A549 (cell line): ENCODE measurements around the gene CCDC43. TPM values are rescaled to one million over a fixed set of nuclear protein-coding genes. Genes with fewer than 3 reads are reported as not detected.

Experiments
- ATAC-seq, 2 experiments: fragments of 200-7000 bp in 1 of 2; fragments of >200 bp in 1 of 2; cut with Nextera tagmentation in 1 of 2; cut with Tn5 transposase in 1 of 2; 3 replicates each; pipeline versions ENCODE4 v1.8.0 to v1.9.1; 2018 to 2020; ENCODE audit warnings: mild to moderate bottlenecking in 1 of 2, moderate library complexity in 1 of 2
- CTCF ChIA-PET: fragments of 300-600 bp; sonication (Branson Sonifier 250); formaldehyde crosslinking; extraction: SDS; loops from one replicate; lab custom pipeline; 2021; ENCODE audit warnings: antibody characterized with exemption, inconsistent platforms; lab: Yijun Ruan, JAX
- POLR2A ChIA-PET: fragments of 350-600 bp; formaldehyde crosslinking; extraction: SDS; loops from one replicate; lab custom pipeline; 2021; ENCODE audit warnings: antibody characterized with exemption, inconsistent platforms; lab: Yijun Ruan, JAX
- DNase-seq, 2 experiments: peaks; one replicate each; pipeline versions ENCODE4 v3.0.0 to v3.0.0-alpha.2; 2011 to 2016; ENCODE audit warnings: low read depth in 1 of 2, low spot score in 1 of 2
- FAIRE-seq: peaks from 2 replicates; lab custom pipeline; 2011; peaks lifted over from hg19 to GRCh38; lab: Jason Lieb, UNC
- H3K27ac ChIP-seq, 2 experiments: fragments of >200 bp; sonication (Bioruptor Twin); formaldehyde crosslinking; 3 replicates each; pipeline ENCODE4 v1.5.1; 2016 to 2017
- H3K4me1 ChIP-seq: fragments of >200 bp; sonication (Bioruptor Twin); formaldehyde crosslinking; 3 replicates; pipeline ENCODE4 v1.6.1; 2016
- H3K4me2 ChIP-seq: fragments of >200 bp; sonication (Bioruptor Twin); formaldehyde crosslinking; 3 replicates; pipeline ENCODE4 v1.6.1; 2016
- H3K4me3 ChIP-seq: fragments of >200 bp; sonication (Bioruptor Twin); formaldehyde crosslinking; 3 replicates; pipeline ENCODE4 v1.5.1; 2016
- H3K9me3 ChIP-seq: fragments of >200 bp; sonication (Bioruptor Twin); formaldehyde crosslinking; 3 replicates; pipeline ENCODE4 v1.6.1; 2016
- CBX2 ChIP-seq: fragments of 200-600 bp; sonication (generic); IDR thresholded peaks from 2 replicates; pipeline ENCODE4 v1.6.1; 2016; ENCODE audit warnings: low read depth, mild to moderate bottlenecking, borderline replicate concordance
- CBX8 ChIP-seq: fragments of 200-600 bp; sonication (generic); IDR thresholded peaks from 2 replicates; pipeline ENCODE4 v1.6.1; 2016
- CEBPB ChIP-seq, 2 experiments: fragments of >200 bp in 1 of 2; sonication (Bioruptor Twin) in 1 of 2; formaldehyde crosslinking in 1 of 2; IDR thresholded peaks; 2 replicates each; pipeline ENCODE4 v1.6.1; 2012 to 2016
- CHD4 ChIP-seq: fragments of 200-600 bp; sonication (generic); IDR thresholded peaks from 2 replicates; pipeline ENCODE4 v1.6.1; 2016; ENCODE audit warnings: antibody characterized with exemption, mild to moderate bottlenecking, borderline replicate concordance
- CTCF ChIP-seq: fragments of >200 bp; sonication (Bioruptor Twin); formaldehyde crosslinking; IDR thresholded peaks from 3 replicates; pipeline ENCODE4 v1.5.1; 2016
- E2F6 ChIP-seq: IDR thresholded peaks from 2 replicates; pipeline ENCODE4 v1.6.1; 2012; ENCODE audit warnings: low read depth, borderline replicate concordance
- EHMT2 ChIP-seq: fragments of 200-600 bp; sonication (generic); IDR thresholded peaks from 2 replicates; pipeline ENCODE4 v1.6.1; 2016; ENCODE audit warnings: antibody characterized with exemption, low read depth, mild to moderate bottlenecking, moderate library complexity
- ELK1 ChIP-seq: fragments of 150-350 bp; IDR thresholded peaks from 2 replicates; pipeline ENCODE4 v1.6.1; 2014; ENCODE audit warnings: low read depth, mild to moderate bottlenecking, low read length
- EP300 ChIP-seq, 2 experiments: fragments of >200 bp; sonication (Bioruptor Twin); formaldehyde crosslinking; IDR thresholded peaks; 2 replicates in 1 of 2; 3 replicates in 1 of 2; pipeline ENCODE4 v1.6.1; 2016 to 2017
- FOSB ChIP-seq: fragments of 250-450 bp; sonication (Bioruptor Pico); IDR thresholded peaks from 2 replicates; pipeline ENCODE4 v1.5.0; 2020; ENCODE audit warnings: mild to moderate bottlenecking, moderate library complexity
- GATA3 ChIP-seq: IDR thresholded peaks from 2 replicates; pipeline ENCODE4 v1.6.1; 2012; ENCODE audit warnings: borderline replicate concordance
- HDAC2 ChIP-seq: fragments of 200-600 bp; sonication (generic); IDR thresholded peaks from 2 replicates; pipeline ENCODE4 v1.6.1; 2016
- JUN ChIP-seq, 2 experiments: fragments of >200 bp; sonication (Bioruptor Twin); formaldehyde crosslinking; IDR thresholded peaks; 2 replicates in 1 of 2; 3 replicates in 1 of 2; pipeline ENCODE4 v1.6.1; 2016 to 2017
- JUNB ChIP-seq: fragments of >200 bp; sonication (Bioruptor Twin); formaldehyde crosslinking; IDR thresholded peaks from 2 replicates; pipeline ENCODE4 v1.6.1; 2016
- KDM1A ChIP-seq: fragments of 200-600 bp; sonication (generic); IDR thresholded peaks from 2 replicates; pipeline ENCODE4 v1.6.1; 2016; ENCODE audit warnings: low read depth, mild to moderate bottlenecking
- KDM5A ChIP-seq: fragments of 200-600 bp; sonication (generic); IDR thresholded peaks from 2 replicates; pipeline ENCODE4 v1.6.1; 2016; ENCODE audit warnings: antibody characterized with exemption, mild to moderate bottlenecking
- MAFK ChIP-seq: fragments of 450-650 bp; IDR thresholded peaks from 2 replicates; pipeline ENCODE4 v1.6.1; 2014; ENCODE audit not compliant: partially characterized antibody
- MAX ChIP-seq: IDR thresholded peaks from 2 replicates; pipeline ENCODE4 v1.6.1; 2012
- MAZ ChIP-seq: fragments of 150-350 bp; IDR thresholded peaks from 2 replicates; pipeline ENCODE4 v1.6.1; 2014; ENCODE audit warnings: antibody characterized with exemption, low read depth, low read length, borderline replicate concordance
- PBX3 ChIP-seq: IDR thresholded peaks from 2 replicates; pipeline ENCODE4 v1.6.1; 2012
- PHF8 ChIP-seq: fragments of 200-600 bp; sonication (generic); IDR thresholded peaks from 2 replicates; pipeline ENCODE4 v1.6.1; 2016; ENCODE audit warnings: low read depth, mild to moderate bottlenecking, antibody characterized with exemption, moderate library complexity, borderline replicate concordance
- POLR2A ChIP-seq: IDR thresholded peaks from 2 replicates; pipeline ENCODE4 v1.6.1; 2012; ENCODE audit warnings: mild to moderate bottlenecking, low read length
- RARB ChIP-seq: fragments of 250-450 bp; sonication (Bioruptor Pico); IDR thresholded peaks from 2 replicates; pipeline ENCODE4 v1.8.0; 2021; ENCODE audit warnings: mild to moderate bottlenecking, moderate library complexity
- RNF2 ChIP-seq: fragments of 200-600 bp; sonication (generic); IDR thresholded peaks from 2 replicates; pipeline ENCODE4 v1.6.1; 2016; ENCODE audit warnings: low read depth, mild to moderate bottlenecking, antibody characterized with exemption, moderate library complexity, borderline replicate concordance
- SREBF2 ChIP-seq: fragments of 450-650 bp; IDR thresholded peaks from 2 replicates; pipeline ENCODE4 v1.6.1; 2014; ENCODE audit warnings: mild to moderate bottlenecking, moderate library complexity
- TFCP2L1 ChIP-seq: fragments of 250-450 bp; sonication (Bioruptor Pico); IDR thresholded peaks from 2 replicates; pipeline ENCODE4 v1.5.0; 2021; ENCODE audit warnings: mild to moderate bottlenecking
- TP53 ChIP-seq: fragments of 250-450 bp; sonication (Bioruptor Pico); IDR thresholded peaks from 2 replicates; pipeline ENCODE4 v1.5.0; 2021; ENCODE audit warnings: mild to moderate bottlenecking, moderate library complexity
- USF2 ChIP-seq: fragments of 450-650 bp; IDR thresholded peaks from 2 replicates; pipeline ENCODE4 v1.6.1; 2014; ENCODE audit warnings: antibody characterized with exemption
- ZC3H11A ChIP-seq: fragments of 450-650 bp; IDR thresholded peaks from 2 replicates; pipeline ENCODE4 v1.6.1; 2014; ENCODE audit warnings: antibody characterized with exemption, mild to moderate bottlenecking
- ZFP36 ChIP-seq: fragments of 450-650 bp; IDR thresholded peaks from 2 replicates; pipeline ENCODE4 v1.6.1; 2014; ENCODE audit warnings: borderline replicate concordance; ENCODE audit not compliant: partially characterized antibody
- ZNF302 ChIP-seq: fragments of 250-450 bp; sonication (Bioruptor Pico); IDR thresholded peaks from 2 replicates; pipeline ENCODE4 v1.9.0; 2021; ENCODE audit warnings: inconsistent platforms, mild to moderate bottlenecking, moderate library complexity
- ZSCAN20 ChIP-seq: fragments of 250-450 bp; sonication (Bioruptor Pico); IDR thresholded peaks from 2 replicates; pipeline ENCODE4 v1.8.0; 2022; ENCODE audit warnings: mild to moderate bottlenecking, moderate library complexity
- WGBS: methylation state at CpG from one replicate; pipeline ENCODE4 v1.1.6; 2017; ENCODE audit errors: missing lambda C conversion rate; 5-methylcytosine and 5-hydroxymethylcytosine counted together
- polyA plus RNA-seq, 4 experiments: library from polyadenylated mRNA; depleted of rRNA in 3 of 4; stranded (reverse); fragments of >200 nt; fragmentation: RNase III in 1 of 4; extraction: RNeasy Plus Mini Kit Qiagen cat#74134 plus additional on column Dnase treatment in 1 of 4; gene quantifications; 2 replicates in 3 of 4; 3 replicates in 1 of 4; pipeline ENCODE4 v1.2.3, GENCODE V29; 2011 to 2017

CCDC43 gene
- polyA plus RNA-seq, 2 of the 4 experiments (the other 2 are of a cell fraction), result 34.3 to 37.3 TPM

- TF ChIP-seq JUN (IDR thresholded peaks at IDR 0.05), result no peak; a peak in 1 of 5 replicates
- no peak for TF ChIP-seq KDM1A
- TF ChIP-seq SREBF2, result no peak
- TF ChIP-seq JUNB, result no peak
- no peak; the same call in 1 of the 2 replicates for TF ChIP-seq GATA3
- no peak for TF ChIP-seq EP300 (IDR thresholded peaks at IDR 0.05)
- peak; percentile 66 for TF ChIP-seq MAFK
- TF ChIP-seq ZC3H11A, result no peak
- TF ChIP-seq POLR2A, result no peak; the same call in 1 of the 2 replicates
- TF ChIP-seq KDM5A, result no peak
- TF ChIP-seq ELK1, result no peak
- TF ChIP-seq HDAC2, result no peak
- no peak; the same call in 1 of the 2 replicates for TF ChIP-seq CHD4
- peak; percentile 100 for TF ChIP-seq E2F6
- no peak for TF ChIP-seq ZNF302 (CRISPR knock-in tag)
- TF ChIP-seq MAX, result peak; percentile 100
- no peak for TF ChIP-seq CBX2
- peak; percentile 46 for TF ChIP-seq CTCF
- TF ChIP-seq PBX3, result no peak
- peak; percentile 16; the same call in 1 of the 2 replicates for TF ChIP-seq USF2
- no peak for TF ChIP-seq ZFP36
- no peak for TF ChIP-seq TFCP2L1
- no peak for TF ChIP-seq TP53 (CRISPR knock-in tag)
- no peak for TF ChIP-seq RARB (CRISPR knock-in tag)
Observed at GRCh38 chr17:44655983-44656710, 33.4 kb downstream of the CCDC43 start, which contains the start of gene MEIOC (continued).

GRCh38 chr17:44653954-44654353 is 35.6 kb downstream of the CCDC43 start:
- POLR2A ChIA-PET, result no interaction called here
- H3K9me3 ChIP-seq, result no peaks in the 10 kb centered on the region
- TF ChIP-seq ZFP36 (no peak), PHF8 (no peak), MAZ (no peak), CTCF (no peak), EHMT2 (no peak), CEBPB (IDR thresholded peaks at IDR 0.05) (no peak), POLR2A (no peak), KDM5A (no peak), USF2 (no peak), CBX8 (no peak), RNF2 (no peak), ZSCAN20 (CRISPR knock-in tag) (no peak), FOSB (CRISPR knock-in tag) (no peak)
- no peak for FAIRE-seq
- no peak overlapping the region for H3K27ac ChIP-seq
- no peak overlapping the region for H3K4me3 ChIP-seq
- no peak for ATAC-seq
- CTCF ChIA-PET, result interaction anchor here (1.2 to 4.5 kb wide), 7 partner anchors 9 to 121 kb away, joined by 3 to 37 read pairs (median 14); no protein-coding TSS in a partner anchor
- H3K4me1 ChIP-seq, result 0 out of 3 replicates have a peak, but pooled peaks cover 4% of the 10 kb centered on the region
- H3K4me2 ChIP-seq, result no peak overlapping the region
- 84% methylated on average over 1 of the region's 1 CpG for WGBS
- no peak for DNase-seq
